K562 (cell line): Measurements from ENCODE around the gene MEX3A. TPM values are rescaled to one million over a fixed set of nuclear protein-coding genes. Genes with fewer than 3 reads are reported as not detected.
A peak's percentile ranks its signal among the peaks of the same experiment; 100 is the strongest.

Experiments used
- E2F3 ChIP-seq: fragments of 250-450 bp; sonication (Bioruptor Pico); IDR thresholded peaks from 2 replicates; pipeline ENCODE4 v1.4.0; 2020; ENCODE audit warnings: mild to moderate bottlenecking
- FOSL1 ChIP-seq: fragments of 200-800 bp; sonication (Bioruptor generic); conservative IDR thresholded peaks from 2 replicates; pipeline ENCODE4 v1.6.1; 2016; ENCODE audit warnings: missing genetic modification characterization, missing compliant biosample characterization
- LCOR ChIP-seq: sonication (generic); formaldehyde crosslinking; IDR thresholded peaks from 2 replicates; pipeline ENCODE4 v1.8.0; 2022; ENCODE audit warnings: mild to moderate bottlenecking, missing genetic modification reagents
- NFATC3 ChIP-seq: fragments of 450-650 bp; IDR thresholded peaks from 2 replicates; pipeline ENCODE4 v1.6.1; 2017; ENCODE audit warnings: mild to moderate bottlenecking
- NFYB ChIP-seq: IDR thresholded peaks from 2 replicates; pipeline ENCODE4 v1.6.1; 2011; ENCODE audit warnings: mild to moderate bottlenecking, moderate library complexity; ENCODE audit not compliant: insufficient read length; ENCODE audit errors: extremely low read depth
- NR2C2 ChIP-seq, 2 experiments: fragments of 200-800 bp in 1 of 2; sonication (Bioruptor generic) in 1 of 2; sonication (generic) in 1 of 2; formaldehyde crosslinking in 1 of 2; IDR thresholded peaks; 2 replicates each; pipeline versions ENCODE4 v1.6.1 to v1.8.0; 2016 to 2022; ENCODE audit warnings: mild to moderate bottlenecking in 1 of 2, missing compliant biosample characterization in 1 of 2, missing genetic modification characterization in 1 of 2, missing genetic modification reagents in 1 of 2
- PML ChIP-seq: IDR thresholded peaks from 2 replicates; pipeline ENCODE4 v1.6.1; 2012; ENCODE audit warnings: low read length, inconsistent platforms
- SMAD1 ChIP-seq: fragments of 150-350 bp; IDR thresholded peaks from 2 replicates; pipeline ENCODE4 v1.6.1; 2014; ENCODE audit warnings: low read length, low read depth; ENCODE audit not compliant: partially characterized antibody
- TAF9B ChIP-seq: fragments of 450-650 bp; IDR thresholded peaks from 2 replicates; pipeline ENCODE4 v1.6.1; 2018; ENCODE audit warnings: mild to moderate bottlenecking; ENCODE audit not compliant: partially characterized antibody
- ZBTB17 ChIP-seq: fragments of 450-650 bp; formaldehyde crosslinking; IDR thresholded peaks from 2 replicates; pipeline ENCODE4 v1.4.0; 2020; ENCODE audit warnings: mild to moderate bottlenecking
- ZBTB7A ChIP-seq: IDR thresholded peaks from 2 replicates; pipeline ENCODE4 v1.6.1; 2011; ENCODE audit warnings: low read depth, mild to moderate bottlenecking, low read length, moderate library complexity, borderline replicate concordance; ENCODE audit not compliant: control insufficient read depth
- ZBTB8A ChIP-seq: fragments of 450-650 bp; IDR thresholded peaks from 2 replicates; pipeline ENCODE4 v1.6.1; 2018; ENCODE audit warnings: mild to moderate bottlenecking, moderate library complexity; ENCODE audit not compliant: partially characterized antibody
- ZNF436 ChIP-seq: fragments of 250-450, 450-650 bp; sonication (Bioruptor Pico); formaldehyde crosslinking; IDR thresholded peaks from 2 replicates; pipeline ENCODE4 v1.7.0; 2020; ENCODE audit warnings: mild to moderate bottlenecking
- ZNF766 ChIP-seq: fragments of 200-800 bp; sonication (Bioruptor generic); conservative IDR thresholded peaks from 2 replicates; pipeline ENCODE4 v1.6.1; 2016; ENCODE audit warnings: missing genetic modification characterization, missing compliant biosample characterization
- polyA plus RNA-seq, 8 experiments: library from polyadenylated mRNA; depleted of rRNA in 4 of 8; stranded (reverse) in 5 of 8; unstranded in 3 of 8; fragments of >200 nt; fragmentation: Nextera tagmentation in 2 of 8; fragmentation: Illumina TruSeq in 1 of 8; extraction: Ambion mirVana in 2 of 8; extraction: Trizol in 1 of 8; gene quantifications; 2 replicates each; pipeline versions ENCODE4 v1.2.1 to v1.2.3, GENCODE V29; 2011 to 2014; ENCODE audit warnings: inconsistent platforms in 1 of 8, missing spikeins in 1 of 8
- total RNA-seq, 7 experiments: library from RNA; depleted of rRNA in 6 of 7; stranded (reverse); fragments of >200 nt in 6 of 7; fragmentation: Illumina TruSeq in 2 of 7; extraction: Trizol in 2 of 7; gene quantifications; 2 replicates each; pipeline versions ENCODE4 v1.2.1 to v1.2.3, GENCODE V29; 2011 to 2021; ENCODE audit warnings: low replicate concordance in 1 of 7
- TF ChIP-seq, protein P1 (sequence below), 3 experiments: IDR thresholded peaks in 2 of 3; conservative IDR thresholded peaks in 1 of 3; 2 replicates each; pipeline ENCODE4 v1.5.1; 2011 to 2012; ENCODE audit warnings: low read length in 3 of 3, mild to moderate bottlenecking in 3 of 3, control low read depth in 2 of 3, improper control_type of control experiment in 1 of 3, inconsistent platforms in 1 of 3, low read depth in 1 of 3, mixed read lengths in 1 of 3, moderate library complexity in 1 of 3; ENCODE audit not compliant: insufficient read depth in 2 of 3
- TF ChIP-seq, protein P2 (sequence below), 2 experiments: fragments of 150-350 bp in 1 of 2; IDR thresholded peaks; 2 replicates each; pipeline ENCODE4 v1.6.1; 2012 to 2016; ENCODE audit warnings: low read depth in 2 of 2, low read length in 2 of 2, mild to moderate bottlenecking in 1 of 2, moderate library complexity in 1 of 2
- TF ChIP-seq, protein P3 (sequence below): sonication (generic); IDR thresholded peaks from 2 replicates; pipeline ENCODE4 v1.6.1; 2016
- TF ChIP-seq, protein P4 (sequence below): sonication (generic); formaldehyde crosslinking; IDR thresholded peaks from 2 replicates; pipeline ENCODE4 v1.8.0; 2023; ENCODE audit warnings: mild to moderate bottlenecking, missing genetic modification reagents

The MEX3A gene
- total and polyA plus RNA-seq, 9 of the 15 experiments (the other 6 are each of a cell fraction or from before 2014, with no cell fraction given), result 0.36 to 13.7 (median 5.2) TPM

DNA sequence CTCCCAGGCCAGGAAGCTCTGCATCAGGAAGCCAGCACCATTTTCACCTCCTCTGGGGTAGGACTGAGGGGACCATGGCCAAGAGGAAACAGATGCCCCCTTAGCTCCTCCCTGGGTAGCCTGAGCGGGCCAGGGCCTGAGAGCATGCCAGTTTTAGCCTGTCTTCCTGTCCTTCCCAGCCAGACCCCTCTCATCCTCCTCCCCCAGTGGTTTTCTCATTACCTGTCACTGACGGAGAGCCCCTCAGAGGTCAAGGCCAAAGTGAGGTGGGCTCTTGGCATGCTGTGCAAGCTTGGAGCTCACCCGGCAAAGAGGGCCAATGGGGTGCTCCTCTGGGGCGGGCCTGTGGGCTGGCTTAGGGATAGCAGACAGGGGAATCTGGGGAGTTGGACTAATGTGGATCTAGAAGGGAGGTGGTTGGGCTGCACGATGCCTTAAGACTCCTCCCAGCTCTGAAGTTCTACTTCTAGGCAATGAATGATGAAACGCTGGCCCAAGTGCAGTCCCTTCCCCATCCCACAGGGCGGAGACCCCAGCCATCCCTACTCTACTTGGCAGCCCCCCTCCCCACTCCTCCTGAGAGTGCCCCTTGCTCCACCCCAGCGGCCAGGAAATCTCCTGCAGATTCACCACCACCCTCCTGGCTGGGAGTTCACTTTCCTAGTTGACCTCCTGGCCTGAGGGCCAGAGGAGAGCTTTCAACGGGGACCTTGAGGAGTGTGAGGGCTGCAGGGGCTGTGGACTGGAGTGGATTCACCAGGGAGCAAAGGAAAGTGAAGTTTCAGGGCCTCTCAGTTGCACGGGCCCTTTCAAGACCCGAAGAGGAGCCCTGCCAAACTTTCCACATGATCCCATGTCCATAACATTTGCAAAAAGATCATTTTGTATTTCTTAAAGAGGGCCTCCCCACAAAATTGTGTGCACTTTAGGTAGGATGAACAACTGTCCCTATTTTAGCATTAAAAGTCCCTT, 22.9 kb upstream of the MEX3A start (continued):
- TF ChIP-seq, protein P1, sequence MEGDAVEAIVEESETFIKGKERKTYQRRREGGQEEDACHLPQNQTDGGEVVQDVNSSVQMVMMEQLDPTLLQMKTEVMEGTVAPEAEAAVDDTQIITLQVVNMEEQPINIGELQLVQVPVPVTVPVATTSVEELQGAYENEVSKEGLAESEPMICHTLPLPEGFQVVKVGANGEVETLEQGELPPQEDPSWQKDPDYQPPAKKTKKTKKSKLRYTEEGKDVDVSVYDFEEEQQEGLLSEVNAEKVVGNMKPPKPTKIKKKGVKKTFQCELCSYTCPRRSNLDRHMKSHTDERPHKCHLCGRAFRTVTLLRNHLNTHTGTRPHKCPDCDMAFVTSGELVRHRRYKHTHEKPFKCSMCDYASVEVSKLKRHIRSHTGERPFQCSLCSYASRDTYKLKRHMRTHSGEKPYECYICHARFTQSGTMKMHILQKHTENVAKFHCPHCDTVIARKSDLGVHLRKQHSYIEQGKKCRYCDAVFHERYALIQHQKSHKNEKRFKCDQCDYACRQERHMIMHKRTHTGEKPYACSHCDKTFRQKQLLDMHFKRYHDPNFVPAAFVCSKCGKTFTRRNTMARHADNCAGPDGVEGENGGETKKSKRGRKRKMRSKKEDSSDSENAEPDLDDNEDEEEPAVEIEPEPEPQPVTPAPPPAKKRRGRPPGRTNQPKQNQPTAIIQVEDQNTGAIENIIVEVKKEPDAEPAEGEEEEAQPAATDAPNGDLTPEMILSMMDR (IDR thresholded peaks at IDR 0.05 in 2 of 3, conservative IDR thresholded peaks at IDR 0.05 in 1 of 3; ENCODE audit: insufficient read depth in 2 of 3, low read depth in 1 of 3, low read length in 3 of 3), result 0 out of 6 replicates have a peak, but pooled peaks of 1 of the 3 experiments have one; percentile 6
- peak; percentile 61; the same call in 1 of the 2 replicates for TF ChIP-seq ZBTB7A
- TF ChIP-seq ZBTB8A, result no peak
- TF ChIP-seq ZNF766, result 0 out of 2 replicates have a peak, but pooled peaks have one; percentile 2
- no peak for TF ChIP-seq E2F3 (CRISPR knock-in tag)
- no peak for TF ChIP-seq SMAD1
- 0 out of 2 replicates have a peak, but pooled peaks have one; percentile 1 for TF ChIP-seq FOSL1
- no peak for TF ChIP-seq NFYB
- TF ChIP-seq TAF9B, result no peak
- no peak for TF ChIP-seq NR2C2 (CRISPR knock-in tag; IDR thresholded peaks at IDR 0.05)
- TF ChIP-seq NR2C2 (tag; IDR thresholded peaks at IDR 0.05), result peak; percentile 42
- no peak for TF ChIP-seq NFATC3
- TF ChIP-seq LCOR (CRISPR knock-in tag), result 0 out of 2 replicates have a peak, but pooled peaks have one; percentile 8
- TF ChIP-seq ZBTB17 (CRISPR knock-in tag), result 0 out of 2 replicates have a peak, but pooled peaks have one; percentile 42
- no peak for TF ChIP-seq PML
- TF ChIP-seq, protein P2, sequence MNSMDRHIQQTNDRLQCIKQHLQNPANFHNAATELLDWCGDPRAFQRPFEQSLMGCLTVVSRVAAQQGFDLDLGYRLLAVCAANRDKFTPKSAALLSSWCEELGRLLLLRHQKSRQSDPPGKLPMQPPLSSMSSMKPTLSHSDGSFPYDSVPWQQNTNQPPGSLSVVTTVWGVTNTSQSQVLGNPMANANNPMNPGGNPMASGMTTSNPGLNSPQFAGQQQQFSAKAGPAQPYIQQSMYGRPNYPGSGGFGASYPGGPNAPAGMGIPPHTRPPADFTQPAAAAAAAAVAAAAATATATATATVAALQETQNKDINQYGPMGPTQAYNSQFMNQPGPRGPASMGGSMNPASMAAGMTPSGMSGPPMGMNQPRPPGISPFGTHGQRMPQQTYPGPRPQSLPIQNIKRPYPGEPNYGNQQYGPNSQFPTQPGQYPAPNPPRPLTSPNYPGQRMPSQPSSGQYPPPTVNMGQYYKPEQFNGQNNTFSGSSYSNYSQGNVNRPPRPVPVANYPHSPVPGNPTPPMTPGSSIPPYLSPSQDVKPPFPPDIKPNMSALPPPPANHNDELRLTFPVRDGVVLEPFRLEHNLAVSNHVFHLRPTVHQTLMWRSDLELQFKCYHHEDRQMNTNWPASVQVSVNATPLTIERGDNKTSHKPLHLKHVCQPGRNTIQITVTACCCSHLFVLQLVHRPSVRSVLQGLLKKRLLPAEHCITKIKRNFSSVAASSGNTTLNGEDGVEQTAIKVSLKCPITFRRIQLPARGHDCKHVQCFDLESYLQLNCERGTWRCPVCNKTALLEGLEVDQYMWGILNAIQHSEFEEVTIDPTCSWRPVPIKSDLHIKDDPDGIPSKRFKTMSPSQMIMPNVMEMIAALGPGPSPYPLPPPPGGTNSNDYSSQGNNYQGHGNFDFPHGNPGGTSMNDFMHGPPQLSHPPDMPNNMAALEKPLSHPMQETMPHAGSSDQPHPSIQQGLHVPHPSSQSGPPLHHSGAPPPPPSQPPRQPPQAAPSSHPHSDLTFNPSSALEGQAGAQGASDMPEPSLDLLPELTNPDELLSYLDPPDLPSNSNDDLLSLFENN (IDR thresholded peaks at IDR 0.05; ENCODE audit: low read depth in 2 of 2, low read length in 2 of 2), result no peak
- TF ChIP-seq, protein P3, sequence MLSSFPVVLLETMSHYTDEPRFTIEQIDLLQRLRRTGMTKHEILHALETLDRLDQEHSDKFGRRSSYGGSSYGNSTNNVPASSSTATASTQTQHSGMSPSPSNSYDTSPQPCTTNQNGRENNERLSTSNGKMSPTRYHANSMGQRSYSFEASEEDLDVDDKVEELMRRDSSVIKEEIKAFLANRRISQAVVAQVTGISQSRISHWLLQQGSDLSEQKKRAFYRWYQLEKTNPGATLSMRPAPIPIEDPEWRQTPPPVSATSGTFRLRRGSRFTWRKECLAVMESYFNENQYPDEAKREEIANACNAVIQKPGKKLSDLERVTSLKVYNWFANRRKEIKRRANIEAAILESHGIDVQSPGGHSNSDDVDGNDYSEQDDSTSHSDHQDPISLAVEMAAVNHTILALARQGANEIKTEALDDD, result no peak
- TF ChIP-seq, protein P4, sequence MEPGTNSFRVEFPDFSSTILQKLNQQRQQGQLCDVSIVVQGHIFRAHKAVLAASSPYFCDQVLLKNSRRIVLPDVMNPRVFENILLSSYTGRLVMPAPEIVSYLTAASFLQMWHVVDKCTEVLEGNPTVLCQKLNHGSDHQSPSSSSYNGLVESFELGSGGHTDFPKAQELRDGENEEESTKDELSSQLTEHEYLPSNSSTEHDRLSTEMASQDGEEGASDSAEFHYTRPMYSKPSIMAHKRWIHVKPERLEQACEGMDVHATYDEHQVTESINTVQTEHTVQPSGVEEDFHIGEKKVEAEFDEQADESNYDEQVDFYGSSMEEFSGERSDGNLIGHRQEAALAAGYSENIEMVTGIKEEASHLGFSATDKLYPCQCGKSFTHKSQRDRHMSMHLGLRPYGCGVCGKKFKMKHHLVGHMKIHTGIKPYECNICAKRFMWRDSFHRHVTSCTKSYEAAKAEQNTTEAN, result no peak
- no peak for TF ChIP-seq ZNF436 (CRISPR knock-in tag)
